Measurements from ENCODE around the gene FOXE3. TPM values are rescaled to one million over a fixed set of nuclear protein-coding genes. Genes with fewer than 3 reads are reported as not detected.

FOXE3 gene
- total RNA-seq, 2 donors from 2014 or later, result 0.28 TPM; not detected in 1

- ATAC-seq (ENCODE audit: insufficient number of reproducible peaks, low FRiP score, low read depth) (no peak), DNase-seq (ENCODE audit: low spot score) (no peak)
- no peak overlapping the region for H3K4me3 ChIP-seq
- no peaks in the 10 kb centered on the region for H3K4me1 ChIP-seq (ENCODE audit: control insufficient read depth in 1 of 2, low read depth in 2 of 2)
- no peaks in the 10 kb centered on the region for H3K9me3 ChIP-seq
- no peaks in the 10 kb centered on the region for H3K36me3 ChIP-seq
- no peak overlapping the region for H3K27ac ChIP-seq
- H3K27me3 ChIP-seq (replicated peaks; ENCODE audit: insufficient read depth), result no peaks in the 10 kb centered on the region
- peak; percentile 74 for TF ChIP-seq CTCF (IDR thresholded peaks at IDR 0.05)
Measured at GRCh38 chr1:47424336-47424982, 8.4 kb downstream of the FOXE3 start.

DNA sequence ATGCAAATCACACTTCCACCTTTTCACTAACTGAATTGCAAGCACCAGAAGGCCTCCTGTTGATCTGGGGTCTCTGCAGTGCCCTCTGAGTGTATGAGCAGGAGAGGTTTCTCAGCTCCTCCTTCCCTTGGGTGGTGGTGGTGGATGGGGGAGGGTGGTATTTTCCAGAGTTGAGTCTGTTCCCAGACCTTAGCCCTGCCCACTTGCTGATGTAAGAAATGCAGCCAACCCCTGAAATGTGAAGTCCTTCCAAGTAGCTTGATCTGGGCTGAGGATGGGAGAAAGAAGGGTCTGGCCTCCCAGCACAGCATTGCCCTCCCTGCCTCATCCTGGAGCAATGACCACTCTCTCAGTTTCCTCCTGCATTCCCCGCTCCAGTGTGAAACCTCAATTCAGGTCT, 15.4 kb downstream of the FOXE3 start:
- H3K36me3 ChIP-seq, result peaks cover 3% of the 10 kb centered on the region
- ATAC-seq (ENCODE audit: insufficient number of reproducible peaks, low FRiP score, low read depth) (no peak), DNase-seq (ENCODE audit: low spot score) (no peak)
- no peaks in the 10 kb centered on the region for H3K9me3 ChIP-seq
- TF ChIP-seq CTCF (IDR thresholded peaks at IDR 0.05), result no peak
- H3K27me3 ChIP-seq (replicated peaks; ENCODE audit: insufficient read depth), result no peaks in the 10 kb centered on the region
- H3K4me1 ChIP-seq (ENCODE audit: control insufficient read depth in 1 of 2, low read depth in 2 of 2), result peaks cover 32 to 54% of the 10 kb centered on the region in 2 donors
- no peak overlapping the region for H3K4me3 ChIP-seq
- H3K27ac ChIP-seq, result no peak overlapping the region

GRCh38 chr1:47432071-47433036, 16.3 kb downstream of the FOXE3 start:
- ATAC-seq (ENCODE audit: insufficient number of reproducible peaks, low FRiP score, low read depth) (no peak), DNase-seq (ENCODE audit: low spot score) (peak; percentile 31)
- Histone ChIP-seq H3K27me3 (replicated peaks; ENCODE audit: insufficient read depth) (no peaks in the 10 kb centered on the region), H3K9me3 (no peaks in the 10 kb centered on the region), H3K4me1 (ENCODE audit: control insufficient read depth in 1 of 2, low read depth in 2 of 2) (peaks cover 32 to 56% of the 10 kb centered on the region in 2 donors), H3K4me3 (peak overlapping the region; percentile 52), H3K27ac (no peak overlapping the region), H3K36me3 (peaks cover 3% of the 10 kb centered on the region)
- peak; percentile 74 for TF ChIP-seq CTCF (IDR thresholded peaks at IDR 0.05)

DNA sequence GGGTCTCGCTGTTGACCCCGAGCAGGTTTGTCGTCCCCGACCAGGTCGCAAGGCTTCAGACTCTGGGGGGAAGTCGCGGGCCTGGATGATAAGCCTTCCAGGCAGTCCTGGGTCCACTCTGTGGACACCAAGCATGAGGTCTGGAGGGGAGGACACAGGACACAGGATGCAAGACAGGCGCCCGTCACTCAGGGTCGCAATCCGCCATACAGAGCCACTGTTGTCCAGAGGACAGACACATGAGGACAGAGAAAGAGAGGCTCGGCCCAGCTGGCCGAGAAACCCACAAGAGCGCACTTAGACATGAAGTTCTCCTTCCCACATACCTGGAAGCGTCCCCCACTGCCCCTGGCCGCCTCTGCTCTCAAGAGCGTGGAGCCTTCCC, 16.9 kb downstream of the FOXE3 start:
- no peak for TF ChIP-seq CTCF (IDR thresholded peaks at IDR 0.05)
- H3K4me1 ChIP-seq (ENCODE audit: control insufficient read depth in 1 of 2, low read depth in 2 of 2), result peaks cover 32 to 56% of the 10 kb centered on the region in 2 donors
- H3K27me3 ChIP-seq (replicated peaks; ENCODE audit: insufficient read depth), result no peaks in the 10 kb centered on the region
- no peaks in the 10 kb centered on the region for H3K9me3 ChIP-seq
- H3K36me3 ChIP-seq, result peaks cover 3% of the 10 kb centered on the region
- DNase-seq (ENCODE audit: low spot score), result no peak
- no peak for ATAC-seq (ENCODE audit: insufficient number of reproducible peaks, low FRiP score, low read depth)
- H3K4me3 ChIP-seq, result peak overlapping the region; percentile 52
- H3K27ac ChIP-seq, result no peak overlapping the region

DNA sequence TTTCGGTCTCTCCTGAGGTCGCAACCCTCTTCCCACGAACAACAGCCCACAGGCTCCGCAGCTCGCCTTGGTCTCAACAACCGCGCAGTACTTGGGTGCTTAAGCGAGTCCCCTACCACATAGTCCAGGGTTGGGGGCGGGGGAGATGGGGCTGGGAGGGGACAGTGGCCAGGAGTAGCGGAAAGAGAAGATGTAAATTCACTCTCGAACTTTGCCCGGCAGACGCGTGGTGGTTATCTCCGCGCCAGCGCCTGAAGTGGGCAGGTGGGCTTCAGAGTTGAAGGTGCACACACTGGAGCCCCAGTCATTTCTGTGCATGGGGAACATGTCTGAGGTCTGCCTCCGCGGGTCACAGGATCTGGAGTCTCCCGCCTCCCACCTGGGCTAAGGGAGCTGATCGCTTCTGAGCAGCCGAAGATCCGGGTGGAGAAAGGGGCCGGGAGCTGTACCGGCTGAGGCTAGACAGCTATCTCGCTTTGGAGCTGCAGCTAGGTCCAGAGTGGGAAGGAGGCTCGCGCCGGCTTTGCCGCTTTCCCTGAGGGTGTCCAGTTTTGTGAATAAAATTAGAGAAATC, 17.5 kb downstream of the FOXE3 start:
- Histone ChIP-seq H3K36me3 (peaks cover 3% of the 10 kb centered on the region), H3K4me1 (ENCODE audit: control insufficient read depth in 1 of 2, low read depth in 2 of 2) (peaks cover 32 to 56% of the 10 kb centered on the region in 2 donors), H3K9me3 (no peaks in the 10 kb centered on the region), H3K4me3 (peak overlapping the region; percentile 52), H3K27me3 (replicated peaks; ENCODE audit: insufficient read depth) (no peaks in the 10 kb centered on the region), H3K27ac (no peak overlapping the region)
- DNase-seq (ENCODE audit: low spot score), result no peak
- no peak for ATAC-seq (ENCODE audit: insufficient number of reproducible peaks, low FRiP score, low read depth)
- TF ChIP-seq CTCF (IDR thresholded peaks at IDR 0.05), result no peak

All from thoracic aorta (tissue), 2 donors.